Measurements from ENCODE around the gene ASTN2. TPM values are rescaled to one million over a fixed set of nuclear protein-coding genes. Genes with fewer than 3 reads are reported as not detected.

ASTN2 gene
- total RNA-seq, 4 donors from 2014 or later = 4.0 to 7.0 (median 4.9) TPM

GRCh38 chr9:116985596-116985995, 429.3 kb downstream of the ASTN2 start:
- Histone ChIP-seq H3K27ac (no peak overlapping the region), H3K4me1 (no peaks in the 10 kb centered on the region), H3K9me3 (no peaks in the 10 kb centered on the region), H3K27me3 (no peaks in the 10 kb centered on the region), H3K4me3 (no peak overlapping the region), H3K36me3 (no peaks in the 10 kb centered on the region)
- ATAC-seq = no peak
- TF ChIP-seq POLR2A (IDR thresholded peaks at IDR 0.05) = no peak
- no peak for TF ChIP-seq EP300 (IDR thresholded peaks at IDR 0.05)
- TF ChIP-seq POLR2AphosphoS5 (IDR thresholded peaks at IDR 0.05) = no peak
- TF ChIP-seq, protein P1, sequence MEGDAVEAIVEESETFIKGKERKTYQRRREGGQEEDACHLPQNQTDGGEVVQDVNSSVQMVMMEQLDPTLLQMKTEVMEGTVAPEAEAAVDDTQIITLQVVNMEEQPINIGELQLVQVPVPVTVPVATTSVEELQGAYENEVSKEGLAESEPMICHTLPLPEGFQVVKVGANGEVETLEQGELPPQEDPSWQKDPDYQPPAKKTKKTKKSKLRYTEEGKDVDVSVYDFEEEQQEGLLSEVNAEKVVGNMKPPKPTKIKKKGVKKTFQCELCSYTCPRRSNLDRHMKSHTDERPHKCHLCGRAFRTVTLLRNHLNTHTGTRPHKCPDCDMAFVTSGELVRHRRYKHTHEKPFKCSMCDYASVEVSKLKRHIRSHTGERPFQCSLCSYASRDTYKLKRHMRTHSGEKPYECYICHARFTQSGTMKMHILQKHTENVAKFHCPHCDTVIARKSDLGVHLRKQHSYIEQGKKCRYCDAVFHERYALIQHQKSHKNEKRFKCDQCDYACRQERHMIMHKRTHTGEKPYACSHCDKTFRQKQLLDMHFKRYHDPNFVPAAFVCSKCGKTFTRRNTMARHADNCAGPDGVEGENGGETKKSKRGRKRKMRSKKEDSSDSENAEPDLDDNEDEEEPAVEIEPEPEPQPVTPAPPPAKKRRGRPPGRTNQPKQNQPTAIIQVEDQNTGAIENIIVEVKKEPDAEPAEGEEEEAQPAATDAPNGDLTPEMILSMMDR (IDR thresholded peaks at IDR 0.05) = no peak
- WGBS, 2 donors (ENCODE audit: low coverage in 1 of 2) = 60 to 74% methylated on average over 1 to 4 of the region's 4 CpGs

DNA sequence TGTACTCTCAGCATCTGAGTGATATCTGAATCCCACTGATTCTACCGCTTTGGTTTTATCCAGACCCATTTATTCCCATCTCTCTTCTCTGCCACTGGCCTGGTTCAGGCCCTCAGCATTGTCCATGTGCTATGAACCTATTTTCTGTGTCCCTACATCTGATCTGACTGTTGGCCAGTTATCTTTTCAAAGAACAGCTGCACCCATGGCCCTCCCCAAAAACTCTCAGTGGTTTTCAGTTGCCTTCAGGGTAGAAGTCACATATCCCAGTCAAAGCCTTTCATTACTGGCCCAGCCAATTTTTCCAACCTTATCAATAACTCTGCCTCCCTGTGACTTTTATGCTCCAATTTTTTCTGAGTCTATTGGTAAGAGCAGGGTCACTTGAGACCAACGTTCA, 430.7 kb downstream of the ASTN2 start:
- no peak for TF ChIP-seq POLR2A (IDR thresholded peaks at IDR 0.05)
- TF ChIP-seq, protein P1 (IDR thresholded peaks at IDR 0.05) = no peak
- no peak for TF ChIP-seq POLR2AphosphoS5 (IDR thresholded peaks at IDR 0.05)
- TF ChIP-seq EP300 (IDR thresholded peaks at IDR 0.05) = no peak
- Histone ChIP-seq H3K9me3 (no peaks in the 10 kb centered on the region), H3K27me3 (no peaks in the 10 kb centered on the region), H3K36me3 (no peaks in the 10 kb centered on the region), H3K27ac (no peak overlapping the region), H3K4me1 (no peaks in the 10 kb centered on the region), H3K4me3 (no peak overlapping the region)
- no peak for ATAC-seq
- 52 to 65% methylated on average over 2 of the region's 2 CpGs for WGBS, 2 donors (ENCODE audit: low coverage in 1 of 2)

- H3K27ac ChIP-seq = no peak overlapping the region
- no peak for ATAC-seq
- no peak overlapping the region for H3K4me3 ChIP-seq
Observed at GRCh38 chr9:116980582-116981120, 434.2 kb downstream of the ASTN2 start.

GRCh38 chr9:116979456-116979855, 435.4 kb downstream of the ASTN2 start:
- Histone ChIP-seq H3K27me3 (peaks cover 3% of the 10 kb centered on the region), H3K36me3 (no peaks in the 10 kb centered on the region), H3K27ac (no peak overlapping the region), H3K4me1 (no peaks in the 10 kb centered on the region), H3K4me3 (no peak overlapping the region), H3K9me3 (no peaks in the 10 kb centered on the region)
- 23 to 24% methylated on average over 2 of the region's 2 CpGs for WGBS, 2 donors (ENCODE audit: low coverage in 1 of 2)
- TF ChIP-seq, protein P1 (IDR thresholded peaks at IDR 0.05) = no peak
- TF ChIP-seq POLR2A (IDR thresholded peaks at IDR 0.05) = no peak
- no peak for TF ChIP-seq POLR2AphosphoS5 (IDR thresholded peaks at IDR 0.05)
- no peak for TF ChIP-seq EP300 (IDR thresholded peaks at IDR 0.05)
- no peak for ATAC-seq

More at GRCh38 chr9:116980582-116981120, 434.2 kb downstream of the ASTN2 start:
- Histone ChIP-seq H3K4me1 (no peaks in the 10 kb centered on the region), H3K9me3 (no peaks in the 10 kb centered on the region), H3K27me3 (peaks cover 3% of the 10 kb centered on the region), H3K36me3 (no peaks in the 10 kb centered on the region)
- no peak for TF ChIP-seq POLR2AphosphoS5 (IDR thresholded peaks at IDR 0.05)
- TF ChIP-seq POLR2A (IDR thresholded peaks at IDR 0.05) = no peak
- no peak for TF ChIP-seq EP300 (IDR thresholded peaks at IDR 0.05)
- TF ChIP-seq, protein P1 (IDR thresholded peaks at IDR 0.05) = no peak

DNA sequence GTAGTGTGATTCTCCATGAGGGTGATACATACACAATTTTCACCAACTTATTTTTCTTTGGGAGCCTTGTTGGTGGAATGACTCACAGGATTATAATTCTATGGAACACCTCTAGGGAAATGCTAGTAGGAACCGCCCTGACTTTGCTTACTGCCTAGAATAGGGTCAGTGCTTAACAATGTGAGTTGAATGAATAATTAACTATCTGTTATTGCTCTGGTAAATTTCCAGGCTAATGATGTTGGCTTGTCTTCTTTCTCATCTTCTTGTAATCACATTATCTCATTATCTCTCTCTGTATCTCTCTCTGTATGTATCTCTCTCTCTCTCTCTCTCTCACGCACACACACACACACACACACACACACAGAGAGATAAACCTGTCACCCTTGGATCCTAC, 436.7 kb downstream of the ASTN2 start:
- ATAC-seq = no peak
- Histone ChIP-seq H3K9me3 (no peaks in the 10 kb centered on the region), H3K27ac (no peak overlapping the region), H3K36me3 (no peaks in the 10 kb centered on the region), H3K4me1 (no peaks in the 10 kb centered on the region), H3K27me3 (peaks cover 3% of the 10 kb centered on the region), H3K4me3 (no peak overlapping the region)
- TF ChIP-seq, protein P1 (IDR thresholded peaks at IDR 0.05) = no peak
- TF ChIP-seq EP300 (IDR thresholded peaks at IDR 0.05) (no peak), POLR2A (IDR thresholded peaks at IDR 0.05) (no peak), POLR2AphosphoS5 (IDR thresholded peaks at IDR 0.05) (no peak)
- WGBS, 2 donors (ENCODE audit: low coverage in 1 of 2) = 58 to 61% methylated on average over 2 of the region's 2 CpGs
